GOT3 (cell line): Measurements from ENCODE around the gene PSME4.
"Not testable (repeated sequence)": the region's sequence is repeated elsewhere in the genome, so short reads cannot be mapped to it uniquely, and the experiment has no call there.

Source experiments
- DNase-seq: peaks from one replicate; lab custom pipeline; 2025; ENCODE audit warnings: mixed read lengths; lab: John Stamatoyannopoulos, UW

Gene PSME4

DNA sequence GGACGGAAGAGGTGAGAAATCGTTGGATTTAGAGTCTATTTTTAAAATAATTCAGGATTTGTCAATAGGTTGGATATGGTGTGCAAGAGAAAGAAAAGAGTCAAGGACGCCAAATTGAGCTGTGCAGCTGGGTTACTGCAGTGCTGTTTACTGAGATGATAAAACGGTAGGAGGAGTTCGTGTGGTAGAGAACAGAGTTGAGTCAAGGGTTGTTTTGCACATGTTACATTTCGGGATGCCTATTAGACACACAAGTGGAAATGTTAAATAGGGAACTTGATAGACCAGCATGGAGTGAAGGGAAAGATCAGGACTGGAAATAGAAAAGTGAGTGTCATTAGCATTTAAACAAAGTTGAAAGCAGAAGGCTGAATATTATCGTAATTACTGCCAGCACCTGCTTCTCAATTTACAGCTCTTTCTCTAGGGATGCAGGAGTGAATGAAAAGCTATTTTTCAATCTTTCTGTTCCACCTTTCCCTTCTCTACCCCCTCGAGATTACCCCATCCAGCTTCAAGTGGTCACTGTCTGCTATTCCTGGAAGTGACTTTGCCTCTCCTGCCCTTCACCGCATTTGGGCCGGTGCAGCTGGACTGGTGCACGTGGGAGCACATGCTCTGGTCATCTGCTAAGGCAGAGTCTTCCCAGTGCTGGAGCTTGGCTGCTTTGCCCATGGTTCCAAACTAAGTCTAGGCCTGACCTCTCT lies 141.4 kb downstream of the PSME4 start:
- no peak for DNase-seq

GRCh38 chr2:53828331-53828730 lies 142.5 kb downstream of the PSME4 start:
- DNase-seq: no peak

GRCh38 chr2:53827398-53828175 lies 143.2 kb downstream of the PSME4 start:
- no peak for DNase-seq

DNA sequence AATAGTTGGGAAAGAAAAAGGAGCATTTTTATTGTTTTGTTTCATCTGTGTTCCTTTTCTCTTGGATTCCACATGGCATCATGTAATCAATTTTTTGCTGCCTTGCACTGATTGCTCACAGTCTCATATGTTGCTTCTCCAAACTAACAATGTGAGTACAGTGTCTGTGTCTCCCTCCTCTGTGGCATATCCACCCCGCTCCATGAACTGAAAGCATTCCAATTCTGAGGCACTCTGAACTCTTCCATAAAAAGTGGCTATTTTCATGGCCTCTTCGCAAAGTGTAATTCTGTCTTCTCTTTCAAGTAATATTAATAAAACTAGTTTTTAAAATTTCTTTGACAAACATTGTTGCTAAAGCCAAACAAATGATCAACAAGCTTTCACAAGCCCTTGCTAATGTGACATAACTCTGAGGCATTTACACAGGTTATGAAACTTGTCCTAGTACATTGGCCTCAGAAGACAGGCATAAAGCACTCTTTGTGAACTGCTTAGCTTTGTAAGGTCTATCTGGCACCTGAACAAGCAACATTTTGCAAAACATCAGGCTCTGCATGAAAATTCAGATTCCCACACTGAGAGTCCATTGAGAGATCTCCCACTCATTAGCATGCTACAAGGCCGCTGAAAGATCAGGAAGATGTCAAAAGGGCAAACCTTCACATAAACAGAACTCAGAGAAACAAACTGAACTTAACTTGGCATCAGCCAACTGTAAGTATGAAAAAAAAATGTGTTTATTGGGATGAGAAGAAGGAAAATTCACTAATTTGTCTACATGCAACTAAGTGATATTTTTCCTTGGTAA lies 144.0 kb downstream of the PSME4 start:
- DNase-seq: no peak

DNA sequence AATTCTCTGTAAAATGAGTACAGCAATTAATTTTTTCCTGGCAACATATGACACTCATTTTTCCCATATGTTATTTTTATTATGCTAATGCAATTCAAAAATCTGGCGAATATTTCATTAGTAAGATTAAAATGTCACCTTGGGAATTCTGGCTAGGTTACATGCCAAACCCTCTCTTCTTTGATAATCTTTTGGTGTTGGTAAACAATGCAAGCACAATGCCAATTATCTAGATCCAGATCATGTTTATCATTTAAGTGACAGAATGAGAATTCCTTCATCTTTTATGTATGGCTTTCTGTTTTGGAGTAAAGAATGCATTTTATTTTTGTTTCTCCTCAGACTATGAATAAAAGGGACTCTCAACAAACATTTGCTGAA lies 144.8 kb downstream of the PSME4 start:
- no peak for DNase-seq

- DNase-seq: not testable (repeated sequence)
Measured at GRCh38 chr2:53823639-53824038, 147.2 kb downstream of the PSME4 start.

DNA sequence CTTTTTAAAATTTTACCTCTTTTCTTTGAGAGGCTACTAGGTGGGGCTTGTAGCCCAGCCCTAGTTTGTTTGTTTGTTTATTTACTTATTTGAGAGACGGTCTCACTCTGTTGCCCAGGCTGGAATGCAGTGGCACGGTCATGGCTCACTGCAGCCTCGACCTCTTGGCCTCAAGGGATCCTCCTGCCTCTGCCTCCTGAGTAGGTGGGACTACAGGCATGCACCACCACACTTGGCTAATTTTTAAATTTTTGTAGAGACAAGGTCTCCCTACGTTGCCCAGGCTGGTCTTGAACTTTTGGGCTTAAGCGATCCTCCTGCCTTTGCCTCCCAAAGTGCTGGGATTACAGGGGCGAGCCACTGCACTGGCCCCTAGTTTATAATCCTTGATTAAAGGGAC lies 149.0 kb downstream of the PSME4 start:
- no peak for DNase-seq

DNA sequence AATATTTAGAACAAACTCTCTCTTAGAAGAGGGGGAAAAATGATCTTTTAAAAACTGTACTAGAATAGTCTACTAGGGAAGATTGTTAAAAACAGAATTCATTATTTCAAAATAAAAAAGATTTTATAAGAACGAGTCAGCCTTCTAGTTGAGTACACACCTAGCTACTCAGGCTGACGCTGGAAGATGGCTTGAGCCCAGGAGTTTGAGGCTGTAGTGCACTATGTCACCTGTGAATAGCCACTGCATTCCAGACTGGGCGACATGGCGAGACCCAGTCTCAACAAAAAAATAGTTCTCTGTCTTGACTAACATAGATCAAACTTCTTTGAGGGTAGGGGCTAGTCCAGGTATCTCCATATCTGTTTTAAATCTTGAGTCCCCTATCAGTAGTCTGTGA lies 150.1 kb downstream of the PSME4 start:
- DNase-seq: no peak

GRCh38 chr2:53820048-53820447 lies 150.7 kb downstream of the PSME4 start:
- DNase-seq: no peak

DNA sequence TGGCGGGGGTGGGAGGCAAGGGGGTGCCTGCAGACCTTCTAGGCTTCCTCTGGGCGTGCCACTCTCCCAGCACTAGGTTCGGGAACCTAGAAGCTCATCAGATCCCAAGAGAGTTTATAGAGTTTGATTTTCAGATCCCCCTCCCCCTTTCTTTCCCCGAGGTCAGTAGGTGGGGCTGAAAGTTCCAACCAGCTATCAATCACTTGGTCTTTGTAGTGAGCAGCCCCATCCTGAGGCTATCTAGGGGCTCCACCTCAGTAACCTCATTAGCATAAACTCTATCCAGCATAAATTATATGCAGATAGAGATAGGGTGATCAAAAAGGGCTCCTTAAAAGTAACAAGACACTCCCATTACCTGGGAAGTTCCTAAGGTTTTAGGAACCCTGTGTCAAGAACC lies 151.2 kb downstream of the PSME4 start:
- no peak for DNase-seq

GRCh38 chr2:53818854-53819435 lies 151.8 kb downstream of the PSME4 start:
- no peak for DNase-seq
